C4-2B (cell line): ENCODE data around the gene NEUROG1.

Experiments used
- ZFX ChIP-seq: fragments of 450-650 bp; IDR thresholded peaks from 2 replicates; pipeline ENCODE4 v1.6.1; 2017
- TF ChIP-seq, protein P1 (sequence below): fragments of 450-650 bp; conservative IDR thresholded peaks from 2 replicates; pipeline ENCODE4 v1.5.1; 2017; ENCODE audit warnings: mild to moderate bottlenecking

DNA sequence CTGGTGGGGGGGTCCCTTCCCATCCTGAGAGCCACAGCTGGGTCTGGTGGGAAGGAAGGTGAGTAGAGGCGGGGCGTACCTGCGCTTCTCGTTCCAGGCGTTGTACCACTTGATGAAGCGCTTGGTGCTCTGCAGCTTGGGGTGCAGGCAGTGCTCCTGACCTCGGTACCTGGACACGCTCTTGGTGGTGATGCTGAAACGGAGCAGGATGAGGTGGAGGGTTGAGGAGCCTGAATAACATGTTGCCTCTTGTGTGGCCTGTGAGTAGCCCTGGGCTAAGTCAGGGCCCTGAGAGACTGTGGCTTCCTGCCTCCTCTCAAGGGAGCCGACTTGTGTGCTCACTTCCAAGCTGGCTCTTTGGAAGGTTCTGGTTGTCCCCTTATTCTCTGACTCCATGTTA is 38.7 kb upstream of the NEUROG1 start:
- TF ChIP-seq, protein P1, sequence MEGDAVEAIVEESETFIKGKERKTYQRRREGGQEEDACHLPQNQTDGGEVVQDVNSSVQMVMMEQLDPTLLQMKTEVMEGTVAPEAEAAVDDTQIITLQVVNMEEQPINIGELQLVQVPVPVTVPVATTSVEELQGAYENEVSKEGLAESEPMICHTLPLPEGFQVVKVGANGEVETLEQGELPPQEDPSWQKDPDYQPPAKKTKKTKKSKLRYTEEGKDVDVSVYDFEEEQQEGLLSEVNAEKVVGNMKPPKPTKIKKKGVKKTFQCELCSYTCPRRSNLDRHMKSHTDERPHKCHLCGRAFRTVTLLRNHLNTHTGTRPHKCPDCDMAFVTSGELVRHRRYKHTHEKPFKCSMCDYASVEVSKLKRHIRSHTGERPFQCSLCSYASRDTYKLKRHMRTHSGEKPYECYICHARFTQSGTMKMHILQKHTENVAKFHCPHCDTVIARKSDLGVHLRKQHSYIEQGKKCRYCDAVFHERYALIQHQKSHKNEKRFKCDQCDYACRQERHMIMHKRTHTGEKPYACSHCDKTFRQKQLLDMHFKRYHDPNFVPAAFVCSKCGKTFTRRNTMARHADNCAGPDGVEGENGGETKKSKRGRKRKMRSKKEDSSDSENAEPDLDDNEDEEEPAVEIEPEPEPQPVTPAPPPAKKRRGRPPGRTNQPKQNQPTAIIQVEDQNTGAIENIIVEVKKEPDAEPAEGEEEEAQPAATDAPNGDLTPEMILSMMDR = no peak
- no peak for TF ChIP-seq ZFX
